Fibroblast of the conjunctiva (primary cell): ENCODE results near the gene PIP5K1B.

Experiments
- DNase-seq: peaks from one replicate; pipeline ENCODE4 v3.0.0-alpha.2; 2010; ENCODE audit warnings: low read depth

PIP5K1B gene

GRCh38 chr9:68817079-68817875, 112.2 kb downstream of the PIP5K1B start:
- no peak for DNase-seq

GRCh38 chr9:68819065-68819464, 114.0 kb downstream of the PIP5K1B start:
- no peak for DNase-seq

- no peak for DNase-seq
Observed at GRCh38 chr9:68821911-68822310, 116.9 kb downstream of the PIP5K1B start.

- DNase-seq, result no peak
Observed at GRCh38 chr9:68822596-68823165, 117.6 kb downstream of the PIP5K1B start.

GRCh38 chr9:68825762-68826472, 120.9 kb downstream of the PIP5K1B start:
- DNase-seq, result no peak

GRCh38 chr9:68827837-68828744, 123.1 kb downstream of the PIP5K1B start:
- DNase-seq, result no peak

GRCh38 chr9:68832101-68832500, 127.1 kb downstream of the PIP5K1B start:
- no peak for DNase-seq

- DNase-seq, result no peak
Observed at GRCh38 chr9:68832861-68833518, 128.0 kb downstream of the PIP5K1B start.

- DNase-seq, result no peak
Observed at GRCh38 chr9:68834931-68835520, 130.0 kb downstream of the PIP5K1B start.

- no peak for DNase-seq
Observed at GRCh38 chr9:68836788-68837187, 131.7 kb downstream of the PIP5K1B start.

- DNase-seq, result no peak
Observed at GRCh38 chr9:68838245-68838644, 133.2 kb downstream of the PIP5K1B start.

- DNase-seq, result no peak
Observed at GRCh38 chr9:68841276-68842052, 136.4 kb downstream of the PIP5K1B start.

- no peak for DNase-seq
Observed at GRCh38 chr9:68842568-68842967, 137.5 kb downstream of the PIP5K1B start.

GRCh38 chr9:68843239-68843638, 138.2 kb downstream of the PIP5K1B start:
- DNase-seq, result no peak

- DNase-seq, result no peak
Observed at GRCh38 chr9:68844157-68844556, 139.1 kb downstream of the PIP5K1B start.

- no peak for DNase-seq
Observed at GRCh38 chr9:68844631-68845612, 139.9 kb downstream of the PIP5K1B start.

GRCh38 chr9:68847765-68848164, 142.7 kb downstream of the PIP5K1B start:
- no peak for DNase-seq

- no peak for DNase-seq
Observed at GRCh38 chr9:68851657-68852056, 146.6 kb downstream of the PIP5K1B start.

GRCh38 chr9:68852941-68853340, 147.9 kb downstream of the PIP5K1B start:
- no peak for DNase-seq
